Spleen (tissue), 7 donors: Measurements from ENCODE around the gene TTC32.

Experiments
- CTCF ChIP-seq, 11 experiments: fragments of 200-600 bp in 7 of 11; fragments of 450-650 bp in 4 of 11; sonication (generic) in 4 of 11; IDR thresholded peaks in 8 of 11; conservative IDR thresholded peaks in 3 of 11; 1 replicate in 7 of 11; 2 replicates in 4 of 11; pipeline versions ENCODE4 v1.4.0 to v1.8.0; 2016 to 2021; ENCODE audit warnings: antibody characterized with exemption in 11 of 11, inconsistent platforms in 4 of 11, mild to moderate bottlenecking in 1 of 11
- POLR2A ChIP-seq, 3 donors: fragments of 450-650 bp; IDR thresholded peaks; one replicate each; pipeline ENCODE4 v1.5.1; 2017; ENCODE audit warnings: antibody characterized with exemption in 3 of 3, mild to moderate bottlenecking in 1 of 3
- donor health status: DM: no; HTN: no; CAD: no; lungs with moderate emphysema.
- donor health status: DM: no; HTN: no; CAD: no.
- donor health status: DM: no; HTN: no; CAD: no.

GRCh38 chr2:19898592-19899329 is 3.0 kb downstream of the TTC32 start:
- TF ChIP-seq CTCF (IDR thresholded peaks at IDR 0.05 in 8 of 11, conservative IDR thresholded peaks at IDR 0.05 in 3 of 11), result no peak
- TF ChIP-seq POLR2A (IDR thresholded peaks at IDR 0.05), result no peak
